ENCODE measurements around the gene BMP10. TPM values are rescaled to one million over a fixed set of nuclear protein-coding genes. Genes with fewer than 3 reads are reported as not detected.
A peak's percentile ranks its signal among the peaks of the same experiment; 100 is the strongest.

The BMP10 gene
- total and polyA plus RNA-seq, 2 experiments from 2014 or later, result 0.35 to 0.95 TPM

GRCh38 chr2:68857855-68858456, 13.2 kb downstream of the BMP10 start:
- TF ChIP-seq CTCF (IDR thresholded peaks at IDR 0.05; ENCODE audit: low read depth, low read length), result no peak
- Histone ChIP-seq H3K27ac (no peak overlapping the region), H3K9me3 (ENCODE audit: low read depth) (no peaks in the 10 kb centered on the region), H3K4me1 (ENCODE audit: low read depth) (peaks cover 27% of the 10 kb centered on the region), H3K4me3 (no peak overlapping the region), H3K36me3 (no peaks in the 10 kb centered on the region), H3K27me3 (peaks cover 42% of the 10 kb centered on the region)
- DNase-seq (ENCODE audit: low read depth in 1 of 2, low spot score in 1 of 2), result no peak

- Histone ChIP-seq H3K36me3 (no peaks in the 10 kb centered on the region), H3K27me3 (peaks cover 41% of the 10 kb centered on the region), H3K4me1 (ENCODE audit: low read depth) (peaks cover 21% of the 10 kb centered on the region), H3K9me3 (ENCODE audit: low read depth) (no peaks in the 10 kb centered on the region), H3K4me3 (no peak overlapping the region), H3K27ac (no peak overlapping the region)
- no peak for TF ChIP-seq CTCF (IDR thresholded peaks at IDR 0.05; ENCODE audit: low read depth, low read length)
- no peak for DNase-seq (ENCODE audit: low read depth in 1 of 2, low spot score in 1 of 2)
These were observed 13.9 kb downstream of the BMP10 start for GRCh38 chr2:68857202-68857845.

- Histone ChIP-seq H3K36me3 (no peaks in the 10 kb centered on the region), H3K9me3 (ENCODE audit: low read depth) (no peaks in the 10 kb centered on the region), H3K4me1 (ENCODE audit: low read depth) (peaks cover 20% of the 10 kb centered on the region), H3K27ac (no peak overlapping the region), H3K4me3 (no peak overlapping the region), H3K27me3 (peaks cover 43% of the 10 kb centered on the region)
- no peak for DNase-seq (ENCODE audit: low read depth in 1 of 2, low spot score in 1 of 2)
- no peak for TF ChIP-seq CTCF (IDR thresholded peaks at IDR 0.05; ENCODE audit: low read depth, low read length)
These were observed 15.6 kb downstream of the BMP10 start for GRCh38 chr2:68855550-68855949.

GRCh38 chr2:68854476-68854875, 16.7 kb downstream of the BMP10 start:
- TF ChIP-seq CTCF (IDR thresholded peaks at IDR 0.05; ENCODE audit: low read depth, low read length), result no peak

GRCh38 chr2:68853915-68854314, 17.3 kb downstream of the BMP10 start:
- Histone ChIP-seq H3K27ac (no peak overlapping the region), H3K4me1 (ENCODE audit: low read depth) (peaks cover 5% of the 10 kb centered on the region), H3K9me3 (ENCODE audit: low read depth) (no peaks in the 10 kb centered on the region), H3K27me3 (peaks cover 44% of the 10 kb centered on the region), H3K36me3 (no peaks in the 10 kb centered on the region), H3K4me3 (no peak overlapping the region)
- DNase-seq (ENCODE audit: low read depth in 1 of 2, low spot score in 1 of 2), result peak; percentile 21 to 71
- no peak for TF ChIP-seq CTCF (IDR thresholded peaks at IDR 0.05; ENCODE audit: low read depth, low read length)

More at GRCh38 chr2:68854476-68854875, 16.7 kb downstream of the BMP10 start:
- peaks cover 44% of the 10 kb centered on the region for H3K27me3 ChIP-seq
- no peak overlapping the region for H3K27ac ChIP-seq
- H3K9me3 ChIP-seq (ENCODE audit: low read depth), result no peaks in the 10 kb centered on the region
- no peaks in the 10 kb centered on the region for H3K36me3 ChIP-seq
- H3K4me3 ChIP-seq, result no peak overlapping the region
- peaks cover 10% of the 10 kb centered on the region for H3K4me1 ChIP-seq (ENCODE audit: low read depth)
- no peak for DNase-seq (ENCODE audit: low read depth in 1 of 2, low spot score in 1 of 2)
